ENCODE results near the gene IGF2BP2. TPM values are rescaled to one million over a fixed set of nuclear protein-coding genes. Genes with fewer than 3 reads are reported as not detected.

The IGF2BP2 gene
- polyA plus RNA-seq, 2 of the 4 experiments (the other 2 are of a cell fraction), result 2.2 to 6.1 TPM

DNA sequence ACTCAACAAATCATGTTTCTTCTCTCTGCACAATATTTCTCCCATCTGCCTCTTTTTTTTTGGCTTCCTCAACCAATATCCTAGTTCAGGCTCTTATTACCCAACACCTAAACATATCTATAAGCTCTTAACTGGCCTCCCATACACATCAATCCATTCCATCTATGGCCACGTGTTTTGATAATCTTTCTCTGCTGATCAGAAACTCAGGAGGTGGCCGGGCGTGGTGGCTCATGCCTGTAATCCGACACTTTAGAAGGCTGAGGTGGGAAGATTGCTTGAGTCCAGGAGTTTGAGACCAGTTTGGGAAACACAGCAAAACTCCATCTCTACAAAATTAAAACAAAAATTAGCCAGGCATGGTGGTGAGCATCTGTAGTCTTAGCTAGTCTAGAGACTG lies 68.4 kb downstream of the IGF2BP2 start (continued):
- TF ChIP-seq, protein P1, sequence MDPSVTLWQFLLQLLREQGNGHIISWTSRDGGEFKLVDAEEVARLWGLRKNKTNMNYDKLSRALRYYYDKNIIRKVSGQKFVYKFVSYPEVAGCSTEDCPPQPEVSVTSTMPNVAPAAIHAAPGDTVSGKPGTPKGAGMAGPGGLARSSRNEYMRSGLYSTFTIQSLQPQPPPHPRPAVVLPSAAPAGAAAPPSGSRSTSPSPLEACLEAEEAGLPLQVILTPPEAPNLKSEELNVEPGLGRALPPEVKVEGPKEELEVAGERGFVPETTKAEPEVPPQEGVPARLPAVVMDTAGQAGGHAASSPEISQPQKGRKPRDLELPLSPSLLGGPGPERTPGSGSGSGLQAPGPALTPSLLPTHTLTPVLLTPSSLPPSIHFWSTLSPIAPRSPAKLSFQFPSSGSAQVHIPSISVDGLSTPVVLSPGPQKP (IDR thresholded peaks at IDR 0.05; ENCODE audit: low read depth, low read length), result no peak
- TF ChIP-seq ZNF302 (CRISPR knock-in tag; IDR thresholded peaks at IDR 0.05), result no peak
- no peak for TF ChIP-seq RARB (CRISPR knock-in tag; IDR thresholded peaks at IDR 0.05)

DNA sequence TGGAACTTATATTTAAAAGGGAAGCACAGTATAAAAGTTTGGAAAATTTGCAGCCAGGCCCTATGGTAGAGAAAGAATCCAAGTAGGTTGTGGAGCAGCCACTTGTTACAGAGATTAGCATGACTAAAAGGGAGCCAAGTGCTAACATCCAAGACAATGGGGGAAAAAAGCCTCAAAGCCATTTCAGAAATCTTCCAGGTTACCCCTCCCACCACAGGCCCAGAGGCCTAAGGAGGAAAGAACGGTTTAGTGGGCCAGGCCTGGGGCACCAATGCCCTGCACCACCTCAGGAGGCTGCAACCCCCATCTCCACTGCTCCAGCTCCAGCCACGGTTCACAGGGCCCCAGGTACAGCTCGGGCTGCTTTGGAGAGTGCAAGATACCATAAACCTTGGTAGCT lies 69.9 kb downstream of the IGF2BP2 start:
- Histone ChIP-seq H3K9me3 (no peaks in the 10 kb centered on the region), H3K27ac (no peak overlapping the region), H3K4me3 (no peak overlapping the region), H3K4me1 (no peaks in the 10 kb centered on the region), H3K4me2 (no peak overlapping the region)
- POLR2A ChIA-PET, result no interaction called here
- TF ChIP-seq RNF2 (IDR thresholded peaks at IDR 0.05; ENCODE audit: borderline replicate concordance, low read depth) (no peak), KDM5A (IDR thresholded peaks at IDR 0.05) (no peak), HOXA7 (CRISPR knock-in tag; IDR thresholded peaks at IDR 0.05) (no peak), JUN (IDR thresholded peaks at IDR 0.05) (no peak), NFE2L2 (conservative IDR thresholded peaks at IDR 0.05; ENCODE audit: low read length) (no peak), CBX8 (IDR thresholded peaks at IDR 0.05) (no peak), ZFP36 (IDR thresholded peaks at IDR 0.05; ENCODE audit: borderline replicate concordance, partially characterized antibody) (no peak), TFCP2L1 (CRISPR knock-in tag; IDR thresholded peaks at IDR 0.05) (no peak), CEBPB (IDR thresholded peaks at IDR 0.05) (no peak), EP300 (IDR thresholded peaks at IDR 0.05) (no peak), ZSCAN20 (CRISPR knock-in tag; IDR thresholded peaks at IDR 0.05) (no peak), ZC3H11A (IDR thresholded peaks at IDR 0.05) (no peak), CHD2 (IDR thresholded peaks at IDR 0.05; ENCODE audit: low read length, partially characterized antibody) (no peak), HOXB13 (CRISPR knock-in tag; IDR thresholded peaks at IDR 0.05; ENCODE audit: low read depth) (no peak)
- TF ChIP-seq, protein P2, sequence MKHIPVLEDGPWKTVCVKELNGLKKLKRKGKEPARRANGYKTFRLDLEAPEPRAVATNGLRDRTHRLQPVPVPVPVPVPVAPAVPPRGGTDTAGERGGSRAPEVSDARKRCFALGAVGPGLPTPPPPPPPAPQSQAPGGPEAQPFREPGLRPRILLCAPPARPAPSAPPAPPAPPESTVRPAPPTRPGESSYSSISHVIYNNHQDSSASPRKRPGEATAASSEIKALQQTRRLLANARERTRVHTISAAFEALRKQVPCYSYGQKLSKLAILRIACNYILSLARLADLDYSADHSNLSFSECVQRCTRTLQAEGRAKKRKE (CRISPR knock-in tag; IDR thresholded peaks at IDR 0.05; ENCODE audit: low read depth), result no peak
- TF ChIP-seq, protein P3, sequence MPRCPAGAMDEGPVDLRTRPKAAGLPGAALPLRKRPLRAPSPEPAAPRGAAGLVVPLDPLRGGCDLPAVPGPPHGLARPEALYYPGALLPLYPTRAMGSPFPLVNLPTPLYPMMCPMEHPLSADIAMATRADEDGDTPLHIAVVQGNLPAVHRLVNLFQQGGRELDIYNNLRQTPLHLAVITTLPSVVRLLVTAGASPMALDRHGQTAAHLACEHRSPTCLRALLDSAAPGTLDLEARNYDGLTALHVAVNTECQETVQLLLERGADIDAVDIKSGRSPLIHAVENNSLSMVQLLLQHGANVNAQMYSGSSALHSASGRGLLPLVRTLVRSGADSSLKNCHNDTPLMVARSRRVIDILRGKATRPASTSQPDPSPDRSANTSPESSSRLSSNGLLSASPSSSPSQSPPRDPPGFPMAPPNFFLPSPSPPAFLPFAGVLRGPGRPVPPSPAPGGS (IDR thresholded peaks at IDR 0.05), result no peak
- TF ChIP-seq, protein P4, sequence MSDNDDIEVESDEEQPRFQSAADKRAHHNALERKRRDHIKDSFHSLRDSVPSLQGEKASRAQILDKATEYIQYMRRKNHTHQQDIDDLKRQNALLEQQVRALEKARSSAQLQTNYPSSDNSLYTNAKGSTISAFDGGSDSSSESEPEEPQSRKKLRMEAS (IDR thresholded peaks at IDR 0.05), result no peak
- TF ChIP-seq, protein P5, sequence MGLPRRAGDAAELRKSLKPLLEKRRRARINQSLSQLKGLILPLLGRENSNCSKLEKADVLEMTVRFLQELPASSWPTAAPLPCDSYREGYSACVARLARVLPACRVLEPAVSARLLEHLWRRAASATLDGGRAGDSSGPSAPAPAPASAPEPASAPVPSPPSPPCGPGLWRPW (IDR thresholded peaks at IDR 0.05), result no peak
- TF ChIP-seq, protein P6, sequence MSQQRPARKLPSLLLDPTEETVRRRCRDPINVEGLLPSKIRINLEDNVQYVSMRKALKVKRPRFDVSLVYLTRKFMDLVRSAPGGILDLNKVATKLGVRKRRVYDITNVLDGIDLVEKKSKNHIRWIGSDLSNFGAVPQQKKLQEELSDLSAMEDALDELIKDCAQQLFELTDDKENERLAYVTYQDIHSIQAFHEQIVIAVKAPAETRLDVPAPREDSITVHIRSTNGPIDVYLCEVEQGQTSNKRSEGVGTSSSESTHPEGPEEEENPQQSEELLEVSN (IDR thresholded peaks at IDR 0.05; ENCODE audit: borderline replicate concordance, low read depth), result no peak
- CTCF ChIA-PET, result interaction anchor here (0.7 to 1.3 kb wide), 3 partner anchors 13 to 21 kb away, joined by 3 read pairs; no protein-coding TSS in a partner anchor
- 44% methylated on average over 2 of the region's 3 CpGs for WGBS (ENCODE audit: missing lambda C conversion rate)
- DNase-seq (ENCODE audit: low read depth in 1 of 2, low spot score in 1 of 2) (no peak), ATAC-seq (no peak), FAIRE-seq (no peak)

DNA sequence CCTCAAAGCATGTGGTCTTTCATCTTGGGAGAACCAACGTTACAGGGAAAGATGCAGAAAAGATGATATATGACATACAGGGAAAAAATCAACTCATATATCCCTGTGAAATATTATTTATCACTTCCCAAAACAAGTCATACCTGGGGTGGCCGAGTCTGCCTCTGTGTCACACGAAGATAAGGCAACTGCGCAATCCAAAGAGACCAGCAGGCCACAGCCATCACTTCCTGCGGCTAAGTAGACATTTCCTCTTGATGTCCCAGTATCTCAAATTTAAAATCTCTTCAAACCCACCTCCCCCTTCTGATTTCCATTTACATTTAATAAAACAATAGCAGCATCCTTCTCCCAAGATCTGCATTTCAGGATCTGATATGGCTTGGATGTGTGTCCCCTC lies 71.5 kb downstream of the IGF2BP2 start:
- no peak overlapping the region for H3K4me3 ChIP-seq
- no peaks in the 10 kb centered on the region for H3K4me1 ChIP-seq
- TF ChIP-seq HOXB13 (CRISPR knock-in tag; IDR thresholded peaks at IDR 0.05; ENCODE audit: low read depth) (no peak), SREBF2 (IDR thresholded peaks at IDR 0.05) (no peak), POLR2AphosphoS2 (conservative IDR thresholded peaks at IDR 0.05; ENCODE audit: low read length) (no peak)
- FAIRE-seq, result no peak
- H3K27ac ChIP-seq, result no peak overlapping the region
- no peaks in the 10 kb centered on the region for H3K9me3 ChIP-seq
- WGBS (ENCODE audit: missing lambda C conversion rate), result 89% methylated on average over 5 of the region's 5 CpGs
- CTCF ChIA-PET, result no interaction called here
- POLR2A ChIA-PET, result no interaction called here
- ATAC-seq, result no peak
- H3K4me2 ChIP-seq, result no peak overlapping the region
- no peak for DNase-seq (ENCODE audit: low read depth in 1 of 2, low spot score in 1 of 2)

Data from A549 (cell line).